HEK293 (cell line): ENCODE data around the gene PRKAG2.

ENCODE experiments used
- CTCF ChIA-PET: fragments of 350-600 bp; formaldehyde crosslinking; extraction: SDS; loops from one replicate; lab custom pipeline; 2021; ENCODE audit warnings: antibody characterized with exemption; lab: Yijun Ruan, JAX
- POLR2A ChIA-PET: fragments of 300-600 bp; formaldehyde crosslinking; extraction: SDS; loops from one replicate; lab custom pipeline; 2020; ENCODE audit warnings: antibody characterized with exemption, inconsistent platforms; lab: Yijun Ruan, JAX
- H3K27ac ChIP-seq: fragments of 200-500 bp; sonication (Bioruptor generic); 2 replicates; pipeline ENCODE4 v1.5.1; 2014; ENCODE audit warnings: low read depth, low read length, control low read depth, inconsistent platforms; ENCODE audit errors: extremely low read depth
- H3K36me3 ChIP-seq, 2 experiments: fragments of 200-500 bp in 1 of 2; sonication (Bioruptor generic) in 1 of 2; 1 replicate in 1 of 2; 2 replicates in 1 of 2; pipeline ENCODE4 v1.5.1; 2014 to 2017; ENCODE audit warnings: inconsistent platforms in 2 of 2, low read length in 2 of 2; ENCODE audit not compliant: control insufficient read depth in 2 of 2, insufficient read depth in 1 of 2
- H3K4me1 ChIP-seq: fragments of 200-500 bp; sonication (Bioruptor generic); 2 replicates; pipeline ENCODE4 v1.5.1; 2014; ENCODE audit warnings: mild to moderate bottlenecking, low read length, inconsistent platforms; ENCODE audit not compliant: control insufficient read depth, insufficient read depth
- H3K4me3 ChIP-seq: 2 replicates; pipeline ENCODE4 v1.5.1; 2011; ENCODE audit warnings: low read depth, mild to moderate bottlenecking, control low read depth, low read length, moderate library complexity
- H3K9me3 ChIP-seq: fragments of 200-500 bp; sonication (Bioruptor generic); 2 replicates; pipeline ENCODE4 v1.5.1; 2014; ENCODE audit warnings: low read depth, low read length, inconsistent platforms; ENCODE audit not compliant: control insufficient read depth, insufficient read depth
- IKZF3 ChIP-seq: fragments of 450-650 bp; IDR thresholded peaks from 2 replicates; pipeline ENCODE4 v1.5.0; 2018; ENCODE audit warnings: missing biosample characterization, mild to moderate bottlenecking, missing genetic modification characterization, moderate library complexity
- KLF16 ChIP-seq: fragments of 450-650 bp; formaldehyde crosslinking; IDR thresholded peaks from 2 replicates; pipeline ENCODE4 v1.5.1; 2017; ENCODE audit warnings: missing biosample characterization, missing genetic modification characterization
- ZBTB1 ChIP-seq: fragments of 450-650 bp; formaldehyde crosslinking; IDR thresholded peaks from 2 replicates; pipeline ENCODE4 v1.5.1; 2016; ENCODE audit warnings: missing biosample characterization, missing genetic modification characterization
- ZFP37 ChIP-seq: fragments of 450-650 bp; formaldehyde crosslinking; IDR thresholded peaks from 2 replicates; pipeline ENCODE4 v1.5.1; 2016; ENCODE audit warnings: missing biosample characterization, missing genetic modification characterization
- ZNF10 ChIP-seq: fragments of 450-650 bp; formaldehyde crosslinking; IDR thresholded peaks from 2 replicates; pipeline ENCODE4 v1.5.1; 2017; ENCODE audit warnings: missing biosample characterization, missing genetic modification characterization
- ZNF335 ChIP-seq: fragments of 450-650 bp; formaldehyde crosslinking; conservative IDR thresholded peaks from 2 replicates; pipeline ENCODE4 v1.5.1; 2016; ENCODE audit warnings: missing biosample characterization, missing genetic modification characterization
- ZNF354C ChIP-seq: fragments of 450-650 bp; formaldehyde crosslinking; IDR thresholded peaks from 2 replicates; pipeline ENCODE4 v1.5.1; 2016; ENCODE audit warnings: missing biosample characterization, missing genetic modification characterization, low read depth, borderline replicate concordance
- ZNF548 ChIP-seq: fragments of 450-650 bp; formaldehyde crosslinking; IDR thresholded peaks from 2 replicates; pipeline ENCODE4 v1.5.1; 2016; ENCODE audit warnings: missing biosample characterization, missing genetic modification characterization
- ZNF549 ChIP-seq: fragments of 450-650 bp; IDR thresholded peaks from 2 replicates; pipeline ENCODE4 v1.5.1; 2018; ENCODE audit warnings: missing biosample characterization, missing genetic modification characterization, mild to moderate bottlenecking, inconsistent platforms, moderate library complexity
- ZNF623 ChIP-seq: fragments of 450-650 bp; formaldehyde crosslinking; IDR thresholded peaks from 2 replicates; pipeline ENCODE4 v1.5.1; 2016; ENCODE audit warnings: missing biosample characterization, missing genetic modification characterization
- ZNF768 ChIP-seq: fragments of 450-650 bp; formaldehyde crosslinking; IDR thresholded peaks from 2 replicates; pipeline ENCODE4 v1.5.1; 2018; ENCODE audit warnings: missing biosample characterization, mild to moderate bottlenecking, missing genetic modification characterization
- TF ChIP-seq, protein P1 (sequence below): fragments of 450-650 bp; formaldehyde crosslinking; IDR thresholded peaks from 2 replicates; pipeline ENCODE4 v1.5.1; 2017; ENCODE audit warnings: missing biosample characterization, missing genetic modification characterization
- TF ChIP-seq, protein P2 (sequence below): fragments of 450-650 bp; formaldehyde crosslinking; IDR thresholded peaks from 2 replicates; pipeline ENCODE4 v1.5.1; 2016; ENCODE audit warnings: missing biosample characterization, missing genetic modification characterization
- TF ChIP-seq, protein P3 (sequence below): fragments of 450-650 bp; formaldehyde crosslinking; IDR thresholded peaks from 2 replicates; pipeline ENCODE4 v1.5.1; 2016; ENCODE audit warnings: missing biosample characterization, missing genetic modification characterization
- TF ChIP-seq, protein P4 (sequence below): fragments of 450-650 bp; formaldehyde crosslinking; IDR thresholded peaks from 2 replicates; pipeline ENCODE4 v1.5.1; 2016; ENCODE audit warnings: missing biosample characterization, missing genetic modification characterization, borderline replicate concordance
- TF ChIP-seq, protein P5 (sequence below): fragments of 450-650 bp; formaldehyde crosslinking; IDR thresholded peaks from 2 replicates; pipeline ENCODE4 v1.5.1; 2017; ENCODE audit warnings: missing biosample characterization, missing genetic modification characterization

PRKAG2 gene

DNA sequence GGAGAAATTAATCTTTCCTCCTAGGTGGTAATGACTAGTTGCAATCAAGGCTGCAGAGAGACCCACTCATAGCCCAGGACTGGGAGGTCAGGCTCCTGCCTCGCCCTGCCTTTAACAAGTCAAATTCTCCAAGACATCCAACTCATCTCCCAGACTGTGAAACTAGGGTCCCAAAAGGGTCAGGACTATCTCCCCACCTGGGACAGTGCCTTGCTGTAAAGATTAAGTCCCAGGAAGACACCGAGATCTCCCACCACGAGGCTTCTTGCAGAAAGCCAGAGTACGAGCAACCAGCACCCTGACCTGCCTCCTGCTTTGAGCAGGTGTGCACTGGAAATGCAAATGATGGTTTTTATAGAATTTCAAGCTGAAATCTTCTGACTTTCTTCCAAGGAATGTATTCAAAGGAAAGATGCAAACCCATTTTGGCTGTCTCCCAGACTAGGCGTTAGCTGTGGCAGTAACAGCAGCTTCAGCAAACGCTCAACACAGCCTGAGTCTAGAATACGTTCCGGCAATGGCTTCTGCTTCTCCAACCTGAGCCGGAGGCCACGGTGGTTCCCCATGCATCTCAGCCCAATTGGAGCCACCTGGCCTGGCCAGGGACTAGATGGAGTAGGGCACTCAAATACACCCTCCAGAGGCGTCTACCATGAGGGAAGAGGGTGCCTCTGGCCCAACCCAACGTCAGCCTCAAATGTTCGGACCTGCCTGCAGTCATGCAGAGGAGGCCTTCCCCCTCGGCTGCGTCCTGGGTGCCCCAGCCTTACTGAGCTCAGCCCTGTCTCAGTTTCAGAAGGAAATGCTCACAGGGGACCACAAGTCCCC lies 170.4 kb downstream of the PRKAG2 start:
- ChIA-PET CTCF (interaction anchor here (0.6 to 2.1 kb wide), 16 partner anchors 10 to 403 kb away, joined by 3 to 8 read pairs (median 4); no protein-coding TSS in a partner anchor), POLR2A (interaction anchor here (0.6 kb wide), 1 partner anchor 121 kb away, joined by 3 read pairs; no protein-coding TSS in a partner anchor)
- peaks cover 0 to 9% of the 10 kb centered on the region in 2 experiments; a peak in 1 of 3 replicates for H3K36me3 ChIP-seq
- no peak overlapping the region for H3K27ac ChIP-seq
- H3K9me3 ChIP-seq: no peaks in the 10 kb centered on the region
- no peak overlapping the region for H3K4me3 ChIP-seq
- H3K4me1 ChIP-seq: no peaks in the 10 kb centered on the region
- TF ChIP-seq ZNF548: no peak
- no peak for TF ChIP-seq ZNF335 (tag by site-specific recombination)
- no peak for TF ChIP-seq ZNF623 (tag by site-specific recombination)
- no peak for TF ChIP-seq ZNF768
- TF ChIP-seq KLF16: no peak
- no peak for TF ChIP-seq ZNF10
- TF ChIP-seq, protein P1, sequence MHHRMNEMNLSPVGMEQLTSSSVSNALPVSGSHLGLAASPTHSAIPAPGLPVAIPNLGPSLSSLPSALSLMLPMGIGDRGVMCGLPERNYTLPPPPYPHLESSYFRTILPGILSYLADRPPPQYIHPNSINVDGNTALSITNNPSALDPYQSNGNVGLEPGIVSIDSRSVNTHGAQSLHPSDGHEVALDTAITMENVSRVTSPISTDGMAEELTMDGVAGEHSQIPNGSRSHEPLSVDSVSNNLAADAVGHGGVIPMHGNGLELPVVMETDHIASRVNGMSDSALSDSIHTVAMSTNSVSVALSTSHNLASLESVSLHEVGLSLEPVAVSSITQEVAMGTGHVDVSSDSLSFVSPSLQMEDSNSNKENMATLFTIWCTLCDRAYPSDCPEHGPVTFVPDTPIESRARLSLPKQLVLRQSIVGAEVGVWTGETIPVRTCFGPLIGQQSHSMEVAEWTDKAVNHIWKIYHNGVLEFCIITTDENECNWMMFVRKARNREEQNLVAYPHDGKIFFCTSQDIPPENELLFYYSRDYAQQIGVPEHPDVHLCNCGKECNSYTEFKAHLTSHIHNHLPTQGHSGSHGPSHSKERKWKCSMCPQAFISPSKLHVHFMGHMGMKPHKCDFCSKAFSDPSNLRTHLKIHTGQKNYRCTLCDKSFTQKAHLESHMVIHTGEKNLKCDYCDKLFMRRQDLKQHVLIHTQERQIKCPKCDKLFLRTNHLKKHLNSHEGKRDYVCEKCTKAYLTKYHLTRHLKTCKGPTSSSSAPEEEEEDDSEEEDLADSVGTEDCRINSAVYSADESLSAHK (tag by site-specific recombination): no peak
- no peak for TF ChIP-seq ZNF354C (tag by site-specific recombination)
- TF ChIP-seq ZBTB1 (tag by site-specific recombination): no peak
- TF ChIP-seq, protein P2, sequence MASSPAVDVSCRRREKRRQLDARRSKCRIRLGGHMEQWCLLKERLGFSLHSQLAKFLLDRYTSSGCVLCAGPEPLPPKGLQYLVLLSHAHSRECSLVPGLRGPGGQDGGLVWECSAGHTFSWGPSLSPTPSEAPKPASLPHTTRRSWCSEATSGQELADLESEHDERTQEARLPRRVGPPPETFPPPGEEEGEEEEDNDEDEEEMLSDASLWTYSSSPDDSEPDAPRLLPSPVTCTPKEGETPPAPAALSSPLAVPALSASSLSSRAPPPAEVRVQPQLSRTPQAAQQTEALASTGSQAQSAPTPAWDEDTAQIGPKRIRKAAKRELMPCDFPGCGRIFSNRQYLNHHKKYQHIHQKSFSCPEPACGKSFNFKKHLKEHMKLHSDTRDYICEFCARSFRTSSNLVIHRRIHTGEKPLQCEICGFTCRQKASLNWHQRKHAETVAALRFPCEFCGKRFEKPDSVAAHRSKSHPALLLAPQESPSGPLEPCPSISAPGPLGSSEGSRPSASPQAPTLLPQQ (tag by site-specific recombination): no peak
- TF ChIP-seq ZFP37 (tag by site-specific recombination): no peak
- TF ChIP-seq, protein P3, sequence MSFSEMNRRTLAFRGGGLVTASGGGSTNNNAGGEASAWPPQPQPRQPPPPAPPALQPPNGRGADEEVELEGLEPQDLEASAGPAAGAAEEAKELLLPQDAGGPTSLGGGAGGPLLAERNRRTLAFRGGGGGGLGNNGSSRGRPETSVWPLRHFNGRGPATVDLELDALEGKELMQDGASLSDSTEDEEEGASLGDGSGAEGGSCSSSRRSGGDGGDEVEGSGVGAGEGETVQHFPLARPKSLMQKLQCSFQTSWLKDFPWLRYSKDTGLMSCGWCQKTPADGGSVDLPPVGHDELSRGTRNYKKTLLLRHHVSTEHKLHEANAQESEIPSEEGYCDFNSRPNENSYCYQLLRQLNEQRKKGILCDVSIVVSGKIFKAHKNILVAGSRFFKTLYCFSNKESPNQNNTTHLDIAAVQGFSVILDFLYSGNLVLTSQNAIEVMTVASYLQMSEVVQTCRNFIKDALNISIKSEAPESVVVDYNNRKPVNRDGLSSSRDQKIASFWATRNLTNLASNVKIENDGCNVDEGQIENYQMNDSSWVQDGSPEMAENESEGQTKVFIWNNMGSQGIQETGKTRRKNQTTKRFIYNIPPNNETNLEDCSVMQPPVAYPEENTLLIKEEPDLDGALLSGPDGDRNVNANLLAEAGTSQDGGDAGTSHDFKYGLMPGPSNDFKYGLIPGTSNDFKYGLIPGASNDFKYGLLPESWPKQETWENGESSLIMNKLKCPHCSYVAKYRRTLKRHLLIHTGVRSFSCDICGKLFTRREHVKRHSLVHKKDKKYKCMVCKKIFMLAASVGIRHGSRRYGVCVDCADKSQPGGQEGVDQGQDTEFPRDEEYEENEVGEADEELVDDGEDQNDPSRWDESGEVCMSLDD (tag by site-specific recombination): no peak
- TF ChIP-seq ZNF549: no peak
- TF ChIP-seq, protein P4, sequence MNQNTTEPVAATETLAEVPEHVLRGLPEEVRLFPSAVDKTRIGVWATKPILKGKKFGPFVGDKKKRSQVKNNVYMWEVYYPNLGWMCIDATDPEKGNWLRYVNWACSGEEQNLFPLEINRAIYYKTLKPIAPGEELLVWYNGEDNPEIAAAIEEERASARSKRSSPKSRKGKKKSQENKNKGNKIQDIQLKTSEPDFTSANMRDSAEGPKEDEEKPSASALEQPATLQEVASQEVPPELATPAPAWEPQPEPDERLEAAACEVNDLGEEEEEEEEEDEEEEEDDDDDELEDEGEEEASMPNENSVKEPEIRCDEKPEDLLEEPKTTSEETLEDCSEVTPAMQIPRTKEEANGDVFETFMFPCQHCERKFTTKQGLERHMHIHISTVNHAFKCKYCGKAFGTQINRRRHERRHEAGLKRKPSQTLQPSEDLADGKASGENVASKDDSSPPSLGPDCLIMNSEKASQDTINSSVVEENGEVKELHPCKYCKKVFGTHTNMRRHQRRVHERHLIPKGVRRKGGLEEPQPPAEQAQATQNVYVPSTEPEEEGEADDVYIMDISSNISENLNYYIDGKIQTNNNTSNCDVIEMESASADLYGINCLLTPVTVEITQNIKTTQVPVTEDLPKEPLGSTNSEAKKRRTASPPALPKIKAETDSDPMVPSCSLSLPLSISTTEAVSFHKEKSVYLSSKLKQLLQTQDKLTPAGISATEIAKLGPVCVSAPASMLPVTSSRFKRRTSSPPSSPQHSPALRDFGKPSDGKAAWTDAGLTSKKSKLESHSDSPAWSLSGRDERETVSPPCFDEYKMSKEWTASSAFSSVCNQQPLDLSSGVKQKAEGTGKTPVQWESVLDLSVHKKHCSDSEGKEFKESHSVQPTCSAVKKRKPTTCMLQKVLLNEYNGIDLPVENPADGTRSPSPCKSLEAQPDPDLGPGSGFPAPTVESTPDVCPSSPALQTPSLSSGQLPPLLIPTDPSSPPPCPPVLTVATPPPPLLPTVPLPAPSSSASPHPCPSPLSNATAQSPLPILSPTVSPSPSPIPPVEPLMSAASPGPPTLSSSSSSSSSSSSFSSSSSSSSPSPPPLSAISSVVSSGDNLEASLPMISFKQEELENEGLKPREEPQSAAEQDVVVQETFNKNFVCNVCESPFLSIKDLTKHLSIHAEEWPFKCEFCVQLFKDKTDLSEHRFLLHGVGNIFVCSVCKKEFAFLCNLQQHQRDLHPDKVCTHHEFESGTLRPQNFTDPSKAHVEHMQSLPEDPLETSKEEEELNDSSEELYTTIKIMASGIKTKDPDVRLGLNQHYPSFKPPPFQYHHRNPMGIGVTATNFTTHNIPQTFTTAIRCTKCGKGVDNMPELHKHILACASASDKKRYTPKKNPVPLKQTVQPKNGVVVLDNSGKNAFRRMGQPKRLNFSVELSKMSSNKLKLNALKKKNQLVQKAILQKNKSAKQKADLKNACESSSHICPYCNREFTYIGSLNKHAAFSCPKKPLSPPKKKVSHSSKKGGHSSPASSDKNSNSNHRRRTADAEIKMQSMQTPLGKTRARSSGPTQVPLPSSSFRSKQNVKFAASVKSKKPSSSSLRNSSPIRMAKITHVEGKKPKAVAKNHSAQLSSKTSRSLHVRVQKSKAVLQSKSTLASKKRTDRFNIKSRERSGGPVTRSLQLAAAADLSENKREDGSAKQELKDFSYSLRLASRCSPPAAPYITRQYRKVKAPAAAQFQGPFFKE: no peak
- no peak for TF ChIP-seq IKZF3 (tag by site-specific recombination)
- TF ChIP-seq, protein P5, sequence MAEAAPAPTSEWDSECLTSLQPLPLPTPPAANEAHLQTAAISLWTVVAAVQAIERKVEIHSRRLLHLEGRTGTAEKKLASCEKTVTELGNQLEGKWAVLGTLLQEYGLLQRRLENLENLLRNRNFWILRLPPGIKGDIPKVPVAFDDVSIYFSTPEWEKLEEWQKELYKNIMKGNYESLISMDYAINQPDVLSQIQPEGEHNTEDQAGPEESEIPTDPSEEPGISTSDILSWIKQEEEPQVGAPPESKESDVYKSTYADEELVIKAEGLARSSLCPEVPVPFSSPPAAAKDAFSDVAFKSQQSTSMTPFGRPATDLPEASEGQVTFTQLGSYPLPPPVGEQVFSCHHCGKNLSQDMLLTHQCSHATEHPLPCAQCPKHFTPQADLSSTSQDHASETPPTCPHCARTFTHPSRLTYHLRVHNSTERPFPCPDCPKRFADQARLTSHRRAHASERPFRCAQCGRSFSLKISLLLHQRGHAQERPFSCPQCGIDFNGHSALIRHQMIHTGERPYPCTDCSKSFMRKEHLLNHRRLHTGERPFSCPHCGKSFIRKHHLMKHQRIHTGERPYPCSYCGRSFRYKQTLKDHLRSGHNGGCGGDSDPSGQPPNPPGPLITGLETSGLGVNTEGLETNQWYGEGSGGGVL (tag by site-specific recombination): no peak
